ENCODE results near the gene PKD2. TPM values are rescaled to one million over a fixed set of nuclear protein-coding genes. Genes with fewer than 3 reads are reported as not detected.
A peak's percentile ranks its signal among the peaks of the same experiment; 100 is the strongest.

Gene PKD2
- total RNA-seq, 1 experiment from 2014 or later: 38.4 TPM

- Mint-ChIP-seq H3K36me3 (ENCODE audit: insufficient read depth in 1 of 3, low read depth in 3 of 3) (no peaks in the 10 kb centered on the region; a peak in 1 of 7 replicates), H3K9me3 (no peaks in the 10 kb centered on the region), H3K4me3 (peak overlapping the region; percentile 40 to 50; a peak in 4 of 5 replicates), H3K27me3 (ENCODE audit: low read depth) (no peaks in the 10 kb centered on the region), H3K27ac (peak overlapping the region; percentile 6 to 71 (median 47); a peak in 5 of 7 replicates), H3K4me1 (peaks cover 33 to 34% of the 10 kb centered on the region in 2 experiments)
- H2AFZ ChIP-seq (ENCODE audit: low read length): no peak overlapping the region
- no peak overlapping the region for H3T11ph ChIP-seq (ENCODE audit: low read length)
- peak overlapping the region; percentile 41 for H3K4me2 ChIP-seq (ENCODE audit: insufficient read depth, insufficient read length, low read length)
- H3K27me3 ChIP-seq (ENCODE audit: insufficient read depth, low read length): no peaks in the 10 kb centered on the region
- H3K18ac ChIP-seq (ENCODE audit: insufficient read length, low read depth, low read length): no peak overlapping the region
- H4K5ac ChIP-seq (ENCODE audit: insufficient read length, low read depth, low read length): no peak overlapping the region
- H2BK5ac ChIP-seq (ENCODE audit: insufficient read length, low read length): no peak overlapping the region
- H2BK15ac ChIP-seq (ENCODE audit: low read depth, low read length): no peak overlapping the region
- no peak overlapping the region for H3K23ac ChIP-seq (ENCODE audit: insufficient read length, low read depth, low read length)
- H3K79me1 ChIP-seq (ENCODE audit: insufficient read depth, low read depth, low read length, poor library complexity, severe bottlenecking): no peaks in the 10 kb centered on the region
- peak; percentile 93 for TF ChIP-seq CTCF (conservative IDR thresholded peaks at IDR 0.05)
- H4K20me1 ChIP-seq (ENCODE audit: control insufficient read depth, insufficient read depth, insufficient read length): no peaks in the 10 kb centered on the region
- no peak overlapping the region for H2AK5ac ChIP-seq (ENCODE audit: insufficient read length, low read length)
- no peak overlapping the region for H4K91ac ChIP-seq (ENCODE audit: insufficient read length, low read depth, low read length)
- H4K8ac ChIP-seq (replicated peaks; ENCODE audit: insufficient read length, low read depth, low read length): no peak overlapping the region
- no peak overlapping the region for H3K27ac ChIP-seq (ENCODE audit: insufficient read length, low read depth, low read length)
- H3K9ac ChIP-seq (ENCODE audit: extremely low read depth, insufficient read length, low read length): no peak overlapping the region
- peaks cover 3% of the 10 kb centered on the region; the same call in 1 of the 2 replicates for H3K4me1 ChIP-seq (ENCODE audit: insufficient read depth, low read length)
- no peak overlapping the region for H3K56ac ChIP-seq (ENCODE audit: insufficient read length, low read depth, low read length)
- no peak overlapping the region for H3K14ac ChIP-seq (ENCODE audit: insufficient read depth, low read length)
- WGBS (ENCODE audit: extremely low coverage, insufficient read length, low lambda C conversion rate): no CpG with 5 or more reads among the region's 14 CpGs
- H2BK20ac ChIP-seq (ENCODE audit: low read depth, low read length, poor library complexity, severe bottlenecking): no peak overlapping the region
- peaks cover 4% of the 10 kb centered on the region for H3K23me2 ChIP-seq (ENCODE audit: insufficient read length, low read depth, low read length, poor library complexity, severe bottlenecking)
- H3K9me3 ChIP-seq (ENCODE audit: control insufficient read depth, low read depth, low read length): no peaks in the 10 kb centered on the region
- H3K79me2 ChIP-seq (ENCODE audit: insufficient read depth, low read length): no peaks in the 10 kb centered on the region
- no peak overlapping the region for H2BK120ac ChIP-seq (ENCODE audit: low read depth, low read length, poor library complexity, severe bottlenecking)
- H2BK12ac ChIP-seq (ENCODE audit: insufficient read length, low read depth, low read length): no peak overlapping the region
- DNase-seq: peak; percentile 58
- no peak overlapping the region for H3K4ac ChIP-seq (ENCODE audit: low read depth, low read length)
Measured at GRCh38 chr4:87973283-87974169, 33.9 kb upstream of the PKD2 start.
